Astrocyte of the spinal cord (primary cell): ENCODE results near the gene KLHL22.
A peak's percentile ranks its signal among the peaks of the same experiment; 100 is the strongest.
"Not testable (repeated sequence)": the region's sequence is repeated elsewhere in the genome, so short reads cannot be mapped to it uniquely, and the experiment has no call there.

Experiments used
- DNase-seq: peaks from one replicate; pipeline ENCODE4 v3.0.0; 2011; ENCODE audit warnings: low read depth, low spot score
- H3K4me3 ChIP-seq: 2 replicates; pipeline ENCODE4 v1.5.1; 2011; ENCODE audit warnings: low read depth, mild to moderate bottlenecking, low read length, moderate library complexity
- in situ Hi-C: cut with HindIII; loops from 2 replicates; pipeline ENCODE4 v1.10.0; 2017; ENCODE audit warnings: low sequenced_read_pairs
- TF ChIP-seq, protein P1 (sequence below): IDR thresholded peaks from 2 replicates; pipeline ENCODE4 v1.5.1; 2012; ENCODE audit warnings: low read depth, mild to moderate bottlenecking, low read length, inconsistent platforms

The KLHL22 gene, protein sequence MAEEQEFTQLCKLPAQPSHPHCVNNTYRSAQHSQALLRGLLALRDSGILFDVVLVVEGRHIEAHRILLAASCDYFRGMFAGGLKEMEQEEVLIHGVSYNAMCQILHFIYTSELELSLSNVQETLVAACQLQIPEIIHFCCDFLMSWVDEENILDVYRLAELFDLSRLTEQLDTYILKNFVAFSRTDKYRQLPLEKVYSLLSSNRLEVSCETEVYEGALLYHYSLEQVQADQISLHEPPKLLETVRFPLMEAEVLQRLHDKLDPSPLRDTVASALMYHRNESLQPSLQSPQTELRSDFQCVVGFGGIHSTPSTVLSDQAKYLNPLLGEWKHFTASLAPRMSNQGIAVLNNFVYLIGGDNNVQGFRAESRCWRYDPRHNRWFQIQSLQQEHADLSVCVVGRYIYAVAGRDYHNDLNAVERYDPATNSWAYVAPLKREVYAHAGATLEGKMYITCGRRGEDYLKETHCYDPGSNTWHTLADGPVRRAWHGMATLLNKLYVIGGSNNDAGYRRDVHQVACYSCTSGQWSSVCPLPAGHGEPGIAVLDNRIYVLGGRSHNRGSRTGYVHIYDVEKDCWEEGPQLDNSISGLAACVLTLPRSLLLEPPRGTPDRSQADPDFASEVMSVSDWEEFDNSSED

DNA sequence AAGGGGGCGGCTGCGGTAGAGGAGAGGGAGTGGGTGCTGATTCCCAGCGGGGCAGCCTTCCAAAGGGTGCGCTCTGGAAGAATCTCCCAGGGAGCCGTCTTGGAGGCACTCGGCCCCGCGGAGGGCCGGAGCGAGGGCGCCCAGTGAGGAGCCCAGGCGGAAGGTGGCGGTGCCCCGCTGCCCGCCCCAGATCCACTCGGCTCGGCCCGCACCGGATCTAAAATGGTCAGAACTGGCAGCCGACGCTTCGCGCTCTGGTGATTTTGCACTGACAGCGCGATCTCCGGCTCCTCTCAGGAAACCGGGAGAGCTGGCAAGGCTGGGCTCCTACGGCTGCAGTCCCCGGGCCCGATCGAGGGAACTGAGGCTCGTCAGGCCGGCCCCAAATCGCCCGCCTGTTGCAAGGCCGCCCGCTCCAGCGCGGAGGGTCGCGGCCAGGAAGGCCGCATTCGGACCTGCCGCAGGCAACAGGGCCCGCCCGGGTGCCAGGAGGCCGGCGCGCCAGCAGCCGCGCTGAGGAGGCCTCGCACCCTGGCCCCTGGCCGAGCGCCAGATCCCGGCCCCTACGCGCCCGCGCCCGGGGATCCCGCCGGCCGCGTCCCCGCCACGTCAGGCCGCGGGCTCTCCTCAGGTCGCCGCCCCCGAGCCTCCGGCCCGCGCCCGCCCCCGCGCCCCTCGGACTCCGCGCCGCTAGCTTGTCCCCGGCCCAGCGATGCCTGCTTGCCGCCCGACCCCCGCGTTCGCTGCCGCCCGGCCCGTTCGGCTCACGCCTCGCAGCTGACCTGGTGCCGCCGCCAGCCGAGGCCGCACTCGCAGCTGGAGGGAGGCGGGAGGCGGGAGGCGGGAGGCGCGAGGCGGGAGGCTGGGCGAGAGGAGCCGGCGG is at the start of gene KLHL22:
Gene KLHL22 (minus strand): TSS at position 818 of the 883 bp plus-strand sequence. CDS start 6,584 bp downstream, outside the sequence.
- TF ChIP-seq, protein P1, sequence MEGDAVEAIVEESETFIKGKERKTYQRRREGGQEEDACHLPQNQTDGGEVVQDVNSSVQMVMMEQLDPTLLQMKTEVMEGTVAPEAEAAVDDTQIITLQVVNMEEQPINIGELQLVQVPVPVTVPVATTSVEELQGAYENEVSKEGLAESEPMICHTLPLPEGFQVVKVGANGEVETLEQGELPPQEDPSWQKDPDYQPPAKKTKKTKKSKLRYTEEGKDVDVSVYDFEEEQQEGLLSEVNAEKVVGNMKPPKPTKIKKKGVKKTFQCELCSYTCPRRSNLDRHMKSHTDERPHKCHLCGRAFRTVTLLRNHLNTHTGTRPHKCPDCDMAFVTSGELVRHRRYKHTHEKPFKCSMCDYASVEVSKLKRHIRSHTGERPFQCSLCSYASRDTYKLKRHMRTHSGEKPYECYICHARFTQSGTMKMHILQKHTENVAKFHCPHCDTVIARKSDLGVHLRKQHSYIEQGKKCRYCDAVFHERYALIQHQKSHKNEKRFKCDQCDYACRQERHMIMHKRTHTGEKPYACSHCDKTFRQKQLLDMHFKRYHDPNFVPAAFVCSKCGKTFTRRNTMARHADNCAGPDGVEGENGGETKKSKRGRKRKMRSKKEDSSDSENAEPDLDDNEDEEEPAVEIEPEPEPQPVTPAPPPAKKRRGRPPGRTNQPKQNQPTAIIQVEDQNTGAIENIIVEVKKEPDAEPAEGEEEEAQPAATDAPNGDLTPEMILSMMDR = no peak

DNA sequence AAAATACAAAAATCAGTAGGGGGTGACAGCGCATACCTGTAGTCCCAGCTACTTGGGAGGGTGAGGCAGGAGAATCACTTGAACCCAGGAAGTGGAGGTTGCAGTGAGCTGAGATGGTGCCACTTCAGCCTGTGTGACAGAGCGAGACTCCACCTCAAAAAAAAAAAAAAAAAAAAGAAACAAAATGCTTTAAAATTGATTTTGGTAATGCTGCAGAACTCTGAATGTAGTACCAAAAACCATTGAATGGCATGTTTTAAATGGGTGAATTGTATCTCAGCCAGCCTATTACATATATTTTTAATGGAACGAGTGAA is 49.7 kb upstream of the KLHL22 start:
- DNase-seq, H3K4me3 ChIP-seq, in situ Hi-C loops: not testable (repeated sequence)

More for the DNA sequence above, at the start of gene KLHL22:
- peak; percentile 53 for DNase-seq
- in situ Hi-C loops = no loop called here
- H3K4me3 ChIP-seq = peak within 1 kb of the TSS; percentile 66

DNA sequence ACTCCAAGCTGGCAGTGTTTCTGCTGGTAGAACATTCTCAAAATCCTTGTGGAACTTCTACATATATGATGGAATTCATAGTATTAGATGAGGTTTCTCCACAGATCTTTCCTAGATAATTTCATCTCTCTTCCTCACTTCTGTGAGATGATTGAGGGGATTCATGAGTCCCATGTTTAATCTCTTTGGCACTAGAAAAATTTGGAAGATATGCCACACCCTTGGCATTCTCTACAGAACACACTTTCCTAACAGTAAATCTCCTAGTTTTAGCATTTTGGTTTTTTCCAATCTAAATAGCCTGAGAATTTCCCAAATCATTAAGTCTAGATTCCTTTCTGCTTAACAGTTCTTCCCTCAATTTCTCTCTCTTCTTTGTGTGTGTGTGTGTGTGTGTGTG is 47.1 kb upstream of the KLHL22 start:
- in situ Hi-C loops = no loop called here
- TF ChIP-seq, protein P1 = no peak
- H3K4me3 ChIP-seq = no peak overlapping the region
- no peak for DNase-seq

DNA sequence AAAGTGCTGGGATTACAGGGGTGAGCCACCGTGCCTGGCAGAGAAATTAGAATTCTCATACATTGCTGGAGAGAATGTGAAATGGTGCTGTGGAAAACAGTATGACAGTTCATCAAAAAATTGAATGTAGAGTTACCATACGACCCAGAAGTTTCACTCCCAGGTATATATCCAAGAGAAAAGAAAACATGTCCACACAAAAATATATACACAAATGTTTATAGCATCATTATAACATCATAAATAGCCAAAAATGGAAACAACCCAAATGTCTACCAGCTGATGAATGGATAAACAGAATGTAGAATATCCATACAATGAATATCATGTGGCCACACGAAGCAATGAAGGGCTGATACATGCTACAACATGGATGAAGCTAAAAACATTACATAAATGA is 46.5 kb upstream of the KLHL22 start:
- in situ Hi-C loops = no loop called here
- no peak for DNase-seq
- no peak overlapping the region for H3K4me3 ChIP-seq
- TF ChIP-seq, protein P1 = no peak

DNA sequence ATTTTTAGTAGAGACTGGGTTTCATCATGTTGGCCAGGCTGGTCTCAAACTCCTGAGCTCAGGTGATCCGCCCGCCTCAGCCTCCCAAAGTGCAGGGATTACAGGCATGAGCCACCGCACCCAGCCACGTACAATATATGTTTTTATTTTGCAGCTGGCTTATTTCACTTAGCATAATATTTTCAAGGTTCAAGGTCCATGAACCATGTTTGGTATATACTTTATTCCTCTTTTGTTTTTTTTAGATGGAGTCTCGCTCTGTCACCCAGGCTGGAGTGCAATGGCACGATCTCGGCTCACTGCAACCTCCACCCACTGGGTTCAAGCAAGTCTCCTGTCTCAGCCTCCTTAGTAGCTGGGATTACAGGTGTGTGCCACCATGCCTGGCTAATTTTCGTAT is 43.3 kb upstream of the KLHL22 start:
- H3K4me3 ChIP-seq, DNase-seq, in situ Hi-C loops: not testable (repeated sequence)

DNA sequence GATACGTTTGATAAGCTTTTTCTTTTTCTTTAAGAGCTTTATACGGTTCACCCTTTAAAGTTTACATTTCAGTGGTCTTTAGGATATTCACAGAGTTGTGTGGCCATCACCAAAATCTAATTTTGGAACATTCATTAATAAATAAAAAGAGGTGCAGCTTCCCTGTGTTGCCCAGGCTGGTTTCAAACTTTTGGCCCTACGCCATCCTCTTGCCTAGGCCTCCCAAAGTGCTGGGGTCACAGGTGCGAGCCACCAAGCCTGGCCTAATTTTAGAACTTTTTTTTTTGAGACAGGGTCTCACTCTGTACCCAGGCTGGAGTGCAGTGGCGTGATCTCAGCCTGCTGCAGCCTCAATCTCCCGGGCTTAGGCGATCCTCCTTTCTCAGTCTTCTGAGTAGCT is 42.4 kb upstream of the KLHL22 start:
- no peak for DNase-seq
- H3K4me3 ChIP-seq = no peak overlapping the region
- in situ Hi-C loops = no loop called here
- TF ChIP-seq, protein P1 = no peak

DNA sequence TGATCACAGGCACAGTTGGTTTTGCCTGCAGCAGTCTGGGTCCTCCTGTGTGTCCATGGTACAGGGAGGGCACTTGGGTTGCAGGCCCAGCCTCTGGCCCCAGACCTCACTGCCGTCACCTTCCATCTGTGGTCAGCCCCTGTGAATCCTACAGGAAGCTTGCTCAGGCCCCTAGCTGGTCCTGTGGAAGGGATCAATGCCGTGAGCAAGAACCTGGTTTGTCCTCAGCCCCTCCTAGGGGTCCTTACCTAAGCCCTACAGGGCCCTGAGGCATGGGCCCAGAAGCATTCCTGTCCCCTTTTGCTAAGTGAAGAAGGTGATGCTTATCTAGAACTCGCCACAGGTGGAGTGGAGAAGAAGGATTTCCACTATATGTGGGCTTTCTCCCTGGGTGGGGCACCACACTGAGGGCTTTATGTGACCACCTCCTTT is 41.7 kb upstream of the KLHL22 start:
- in situ Hi-C loops = no loop called here
- no peak for DNase-seq
- H3K4me3 ChIP-seq = no peak overlapping the region
- TF ChIP-seq, protein P1 = no peak
